Muscle of back (tissue), 11 donors: ENCODE measurements around the gene MEGF11. TPM values are rescaled to one million over a fixed set of nuclear protein-coding genes. Genes with fewer than 3 reads are reported as not detected.

Experiments used
- DNase-seq, 3 donors: peaks; one replicate each; pipeline versions ENCODE4 v3.0.0 to v3.0.0-alpha.2; 2013
- polyA plus RNA-seq, 10 donors: library from polyadenylated mRNA; unstranded; fragments of 120-200 nt; gene quantifications; one replicate each; pipeline ENCODE4 v1.2.1, GENCODE V29; 2013; ENCODE audit not compliant: insufficient read length in 10 of 10

MEGF11 gene
- polyA plus RNA-seq, 10 donors = 0.06 to 0.57 (median 0.35) TPM

GRCh38 chr15:65947041-65947440, 306.5 kb downstream of the MEGF11 start:
- DNase-seq = no peak

GRCh38 chr15:65945616-65946015, 307.9 kb downstream of the MEGF11 start:
- DNase-seq = no peak

- no peak for DNase-seq
Observed at GRCh38 chr15:65944404-65944803, 309.1 kb downstream of the MEGF11 start.

GRCh38 chr15:65942436-65942835, 311.1 kb downstream of the MEGF11 start:
- DNase-seq = peak in 1 of 3 donors; percentile 11

GRCh38 chr15:65940618-65940909, 313.0 kb downstream of the MEGF11 start:
- DNase-seq = no peak

- DNase-seq = peak in 1 of 3 donors; percentile 73
Observed at GRCh38 chr15:65939901-65940617, 313.5 kb downstream of the MEGF11 start.

- no peak for DNase-seq
Observed at GRCh38 chr15:65938604-65939003, 314.9 kb downstream of the MEGF11 start.

GRCh38 chr15:65937476-65937875, 316.1 kb downstream of the MEGF11 start:
- no peak for DNase-seq

- DNase-seq = no peak
Observed at GRCh38 chr15:65937054-65937453, 316.5 kb downstream of the MEGF11 start.

GRCh38 chr15:65936282-65936681, 317.3 kb downstream of the MEGF11 start:
- no peak for DNase-seq

GRCh38 chr15:65935391-65935790, 318.2 kb downstream of the MEGF11 start:
- no peak for DNase-seq

- DNase-seq = no peak
Observed at GRCh38 chr15:65931221-65931620, 322.3 kb downstream of the MEGF11 start.

- no peak for DNase-seq
Observed at GRCh38 chr15:65930134-65930533, 323.4 kb downstream of the MEGF11 start.

- no peak for DNase-seq
Observed at GRCh38 chr15:65929573-65929972, 324.0 kb downstream of the MEGF11 start.

- no peak for DNase-seq
Observed at GRCh38 chr15:65927545-65927944, 326.0 kb downstream of the MEGF11 start.

GRCh38 chr15:65926899-65927298, 326.7 kb downstream of the MEGF11 start:
- DNase-seq = no peak

- no peak for DNase-seq
Observed at GRCh38 chr15:65926459-65926858, 327.1 kb downstream of the MEGF11 start.

GRCh38 chr15:65925338-65925737, 328.2 kb downstream of the MEGF11 start:
- no peak for DNase-seq

- no peak for DNase-seq
Observed at GRCh38 chr15:65924004-65924403, 329.5 kb downstream of the MEGF11 start.

- no peak for DNase-seq
Observed at GRCh38 chr15:65923264-65923663, 330.3 kb downstream of the MEGF11 start.

GRCh38 chr15:65922621-65923020, 330.9 kb downstream of the MEGF11 start:
- no peak for DNase-seq

- DNase-seq = no peak
Observed at GRCh38 chr15:65921780-65922179, 331.8 kb downstream of the MEGF11 start.

- DNase-seq = no peak
Observed at GRCh38 chr15:65920825-65921309, 332.7 kb downstream of the MEGF11 start.

- no peak for DNase-seq
Observed at GRCh38 chr15:65920121-65920520, 333.4 kb downstream of the MEGF11 start.
